ENCODE measurements around the gene KLK12.

GRCh38 chr19:51075998-51076397 lies 41.2 kb upstream of the KLK12 start:
- no peak for TF ChIP-seq CTCF (optimal IDR thresholded peaks at IDR 0.05 in 1 of 3, IDR thresholded peaks at IDR 0.05 in 1 of 3, conservative IDR thresholded peaks at IDR 0.05 in 1 of 3; ENCODE audit: extremely low read depth in 1 of 3, insufficient read depth in 2 of 3, low read length in 3 of 3)
- no peak for TF ChIP-seq EZH2 (IDR thresholded peaks at IDR 0.05; ENCODE audit: low read length)
